ENCODE results near the gene APOL5. TPM values are rescaled to one million over a fixed set of nuclear protein-coding genes. Genes with fewer than 3 reads are reported as not detected.

The APOL5 gene
- total RNA-seq, 1 donor from 2014 or later = not detected

DNA sequence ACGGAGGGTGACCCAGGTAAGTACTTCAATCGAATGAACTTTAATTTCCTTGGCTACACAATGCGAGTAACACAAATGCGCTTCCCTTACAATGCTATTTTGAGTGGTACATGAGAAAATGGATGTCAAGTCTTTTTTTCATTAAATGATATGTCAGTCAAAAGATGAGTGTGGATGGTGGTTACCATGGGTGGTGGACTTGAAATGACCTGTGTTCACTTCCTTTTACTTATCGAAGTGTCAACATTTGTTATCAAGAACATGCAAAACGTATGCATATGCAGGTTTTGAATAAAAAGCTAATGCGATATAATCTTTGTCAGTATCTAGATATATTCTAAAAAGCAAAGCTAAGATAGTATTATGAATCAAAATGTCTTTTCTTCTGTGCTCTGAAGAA, 8.8 kb upstream of the APOL5 start:
- Mint-ChIP-seq H3K27ac (ENCODE audit: unreplicated experiment) (no peak overlapping the region), H3K4me3 (ENCODE audit: unreplicated experiment) (no peak overlapping the region), H3K9me3 (ENCODE audit: unreplicated experiment) (no peaks in the 10 kb centered on the region), H3K36me3 (ENCODE audit: unreplicated experiment) (no peaks in the 10 kb centered on the region), H3K27me3 (ENCODE audit: unreplicated experiment) (no peaks in the 10 kb centered on the region), H3K4me1 (ENCODE audit: low read depth, unreplicated experiment) (peaks cover 7% of the 10 kb centered on the region)
- TF ChIP-seq CTCF (IDR thresholded peaks at IDR 0.05; ENCODE audit: partially characterized antibody, unreplicated experiment) = no peak
- DNase-seq = no peak

DNA sequence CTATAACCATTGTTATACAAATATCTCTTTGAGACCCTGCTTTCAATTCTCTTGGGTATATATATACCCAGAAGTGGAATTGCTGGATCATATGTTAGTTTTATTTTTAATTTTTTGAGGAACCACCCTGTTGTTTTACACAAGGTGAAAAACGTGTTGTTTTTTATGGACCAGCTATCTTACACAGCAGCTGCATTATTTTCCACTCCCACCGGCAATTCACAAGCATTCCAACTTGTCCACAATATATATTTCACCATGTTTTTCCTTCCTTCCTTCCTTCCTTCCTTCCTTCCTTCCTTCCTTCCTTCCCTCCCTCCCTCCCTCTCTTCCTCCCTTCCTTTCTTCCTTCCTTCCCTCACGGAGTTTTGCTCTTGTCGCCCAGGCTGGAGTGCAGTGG, 6.3 kb upstream of the APOL5 start:
- no peak for TF ChIP-seq CTCF (IDR thresholded peaks at IDR 0.05; ENCODE audit: partially characterized antibody, unreplicated experiment)
- Mint-ChIP-seq H3K4me3 (ENCODE audit: unreplicated experiment) (no peak overlapping the region), H3K9me3 (ENCODE audit: unreplicated experiment) (no peaks in the 10 kb centered on the region), H3K27me3 (ENCODE audit: unreplicated experiment) (peaks cover 2% of the 10 kb centered on the region), H3K27ac (ENCODE audit: unreplicated experiment) (no peak overlapping the region), H3K36me3 (ENCODE audit: unreplicated experiment) (no peaks in the 10 kb centered on the region), H3K4me1 (ENCODE audit: low read depth, unreplicated experiment) (peaks cover 7% of the 10 kb centered on the region)
- no peak for DNase-seq

- H3K9me3 Mint-ChIP-seq (ENCODE audit: unreplicated experiment) = no peaks in the 10 kb centered on the region
- no peak for DNase-seq
- TF ChIP-seq CTCF (IDR thresholded peaks at IDR 0.05; ENCODE audit: partially characterized antibody, unreplicated experiment) = no peak
- peaks cover 7% of the 10 kb centered on the region for H3K4me1 Mint-ChIP-seq (ENCODE audit: low read depth, unreplicated experiment)
- H3K36me3 Mint-ChIP-seq (ENCODE audit: unreplicated experiment) = no peaks in the 10 kb centered on the region
- H3K4me3 Mint-ChIP-seq (ENCODE audit: unreplicated experiment) = no peak overlapping the region
- no peak overlapping the region for H3K27ac Mint-ChIP-seq (ENCODE audit: unreplicated experiment)
- peaks cover 2% of the 10 kb centered on the region for H3K27me3 Mint-ChIP-seq (ENCODE audit: unreplicated experiment)
Measured at GRCh38 chr22:35712672-35713071, 5.0 kb upstream of the APOL5 start.

GRCh38 chr22:35719212-35719875, 1.7 kb downstream of the APOL5 start:
- DNase-seq = no peak

More at GRCh38 chr22:35719212-35719875, 1.7 kb downstream of the APOL5 start:
- Mint-ChIP-seq H3K4me3 (ENCODE audit: unreplicated experiment) (no peak overlapping the region), H3K27me3 (ENCODE audit: unreplicated experiment) (peaks cover 2% of the 10 kb centered on the region), H3K36me3 (ENCODE audit: unreplicated experiment) (no peaks in the 10 kb centered on the region), H3K4me1 (ENCODE audit: low read depth, unreplicated experiment) (no peaks in the 10 kb centered on the region), H3K9me3 (ENCODE audit: unreplicated experiment) (no peaks in the 10 kb centered on the region), H3K27ac (ENCODE audit: unreplicated experiment) (no peak overlapping the region)
- no peak for TF ChIP-seq CTCF (IDR thresholded peaks at IDR 0.05; ENCODE audit: partially characterized antibody, unreplicated experiment)
